Psoas muscle (tissue), 8 donors: ENCODE measurements around the gene JUND. TPM values are rescaled to one million over a fixed set of nuclear protein-coding genes. Genes with fewer than 3 reads are reported as not detected.

Experiments used
- ATAC-seq, 4 donors: fragments of 200-7000 bp; cut with Tn5 transposase; one replicate each; pipeline ENCODE4 v1.9.1; 2020; ENCODE audit warnings: moderate library complexity in 3 of 4, mild to moderate bottlenecking in 2 of 4
- DNase-seq, 2 donors: peaks; one replicate each; pipeline ENCODE4 v3.0.0-alpha.2; 2020
- H3K27ac ChIP-seq: fragments of 200-600 bp; one replicate; pipeline ENCODE4 v1.8.0; 2022
- H3K27me3 ChIP-seq, 3 donors: fragments of 200-600 bp in 1 of 3; one replicate each; pipeline versions ENCODE4 v1.6.1 to v1.8.0; 2013 to 2022; ENCODE audit warnings: low read length in 2 of 3, mild to moderate bottlenecking in 2 of 3, moderate library complexity in 1 of 3; ENCODE audit not compliant: insufficient read depth in 3 of 3
- H3K36me3 ChIP-seq, 2 donors: fragments of 200-600 bp in 1 of 2; one replicate each; pipeline versions ENCODE4 v1.6.1 to v1.8.0; 2013 to 2022; ENCODE audit warnings: low read depth in 1 of 2, mild to moderate bottlenecking in 1 of 2, moderate library complexity in 1 of 2; ENCODE audit not compliant: insufficient read depth in 1 of 2
- H3K4me1 ChIP-seq: fragments of 200-600 bp; one replicate; pipeline ENCODE4 v1.8.0; 2022
- H3K4me3 ChIP-seq: fragments of 200-600 bp; one replicate; pipeline ENCODE4 v1.8.0; 2022; ENCODE audit warnings: mild to moderate bottlenecking
- H3K9me3 ChIP-seq: fragments of 200-600 bp; one replicate; pipeline ENCODE4 v1.8.0; 2022
- CTCF ChIP-seq: fragments of 200-600 bp; IDR thresholded peaks from one replicate; pipeline ENCODE4 v1.8.0; 2022; ENCODE audit warnings: antibody characterized with exemption
- WGBS, 3 donors: extraction: QIAGEN DNeasy Blood & Tissue Kit; methylation state at CpG; one replicate each; pipeline versions ENCODE4 v1.1.6 to v1.1.7; 2013; 5-methylcytosine and 5-hydroxymethylcytosine counted together
- intact Hi-C, 2 donors: fragments of 100-400 bp; cut with DNase I; formaldehyde crosslinking; loops; one replicate each; pipeline versions ENCODE4 v1.11.0 to v1.14.2; 2022
- polyA plus RNA-seq, 3 donors: library from polyadenylated mRNA; stranded (reverse); fragments of 200-250 nt; gene quantifications; one replicate each; pipeline ENCODE4 v1.2.3, GENCODE V29; 2013
- total RNA-seq, 4 donors: library from RNA; stranded (reverse); fragmentation: NEBNext Ultra II Directional in 2 of 4; extraction: Animal tissue kit (Norgen Biotek cat#: 25700) in 2 of 4; gene quantifications; one replicate each; pipeline versions ENCODE4 v1.2.1 to v1.2.4, GENCODE V29; 2021 to 2023
- donor health status: healthy with polysubstance abuse.
- donor health status: DM: no; HTN: no; CAD: no; lungs with moderate emphysema.
- donor health status: Bipolar disorder and iron deficiency.
- donor health status: healthy.
- donor health status: DM: yes; HTN: yes; CAD: no.
- donor health status: DM: no; HTN: no; CAD: no.
- donor health status: DM: no; HTN: no; CAD: no.
- donor health status: DM: yes; HTN: yes; CAD: no.

JUND gene
- total and polyA plus RNA-seq, 7 donors = 22.7 to 77.1 (median 68.0) TPM

- Histone ChIP-seq H3K27me3 (peaks cover 0 to 25% (median 2%) of the 10 kb centered on the region in 3 donors), H3K4me3 (no peak overlapping the region), H3K27ac (no peak overlapping the region), H3K9me3 (no peaks in the 10 kb centered on the region), H3K36me3 (no peaks in the 10 kb centered on the region), H3K4me1 (no peaks in the 10 kb centered on the region)
- no peak for ATAC-seq
- DNase-seq = no peak
- intact Hi-C loops = no loop called here
- TF ChIP-seq CTCF = no peak
- WGBS, 3 donors = 30 to 34% (median 32%) methylated on average over 6 of the region's 6 CpGs
These were observed 47.2 kb downstream of the JUND start for GRCh38 chr19:18234194-18234593.

GRCh38 chr19:18233224-18233825 is 48.1 kb downstream of the JUND start:
- Histone ChIP-seq H3K4me3 (no peak overlapping the region), H3K4me1 (peaks cover 5% of the 10 kb centered on the region), H3K27ac (no peak overlapping the region), H3K27me3 (peaks cover 0 to 25% (median 2%) of the 10 kb centered on the region in 3 donors), H3K36me3 (no peaks in the 10 kb centered on the region), H3K9me3 (no peaks in the 10 kb centered on the region)
- TF ChIP-seq CTCF = no peak
- intact Hi-C loops = no loop called here
- peak; percentile 44 to 66 for DNase-seq
- 11 to 17% (median 13%) methylated on average over 37 of the region's 37 CpGs for WGBS, 3 donors
- ATAC-seq = peak; percentile 53 to 69 (median 68)

- H3K27ac ChIP-seq = no peak overlapping the region
- H3K4me3 ChIP-seq = no peak overlapping the region
- no peak for ATAC-seq
- no peaks in the 10 kb centered on the region for H3K9me3 ChIP-seq
- intact Hi-C loops = no loop called here
- peaks cover 0 to 25% (median 2%) of the 10 kb centered on the region in 3 donors for H3K27me3 ChIP-seq
- DNase-seq = no peak
- H3K36me3 ChIP-seq = no peaks in the 10 kb centered on the region
- H3K4me1 ChIP-seq = peaks cover 12% of the 10 kb centered on the region
- no peak for TF ChIP-seq CTCF
- WGBS, 3 donors = 4 to 5% (median 4%) methylated on average over 40 to 46 of the region's 46 CpGs
These were observed 48.7 kb downstream of the JUND start for GRCh38 chr19:18232540-18233223.

GRCh38 chr19:18231775-18232174 is 49.6 kb downstream of the JUND start:
- DNase-seq (no peak), ATAC-seq (no peak)
- Histone ChIP-seq H3K4me3 (no peak overlapping the region), H3K27me3 (peaks cover 0 to 25% (median 2%) of the 10 kb centered on the region in 3 donors), H3K27ac (no peak overlapping the region), H3K4me1 (peaks cover 15% of the 10 kb centered on the region), H3K9me3 (no peaks in the 10 kb centered on the region), H3K36me3 (no peaks in the 10 kb centered on the region)
- intact Hi-C loops = no loop called here
- no peak for TF ChIP-seq CTCF
- WGBS, 3 donors = 24 to 33% (median 31%) methylated on average over 3 to 4 of the region's 4 CpGs
